HG03521 (cell line): ENCODE results near the gene HPSE2.

ENCODE experiments used
- ATAC-seq: cut with Tn5 transposase; IDR thresholded peaks from one replicate; pipeline ENCODE4 v1.9.1; 2021; ENCODE audit warnings: mild to moderate bottlenecking, moderate library complexity; ENCODE audit not compliant: unreplicated experiment

The HPSE2 gene

DNA sequence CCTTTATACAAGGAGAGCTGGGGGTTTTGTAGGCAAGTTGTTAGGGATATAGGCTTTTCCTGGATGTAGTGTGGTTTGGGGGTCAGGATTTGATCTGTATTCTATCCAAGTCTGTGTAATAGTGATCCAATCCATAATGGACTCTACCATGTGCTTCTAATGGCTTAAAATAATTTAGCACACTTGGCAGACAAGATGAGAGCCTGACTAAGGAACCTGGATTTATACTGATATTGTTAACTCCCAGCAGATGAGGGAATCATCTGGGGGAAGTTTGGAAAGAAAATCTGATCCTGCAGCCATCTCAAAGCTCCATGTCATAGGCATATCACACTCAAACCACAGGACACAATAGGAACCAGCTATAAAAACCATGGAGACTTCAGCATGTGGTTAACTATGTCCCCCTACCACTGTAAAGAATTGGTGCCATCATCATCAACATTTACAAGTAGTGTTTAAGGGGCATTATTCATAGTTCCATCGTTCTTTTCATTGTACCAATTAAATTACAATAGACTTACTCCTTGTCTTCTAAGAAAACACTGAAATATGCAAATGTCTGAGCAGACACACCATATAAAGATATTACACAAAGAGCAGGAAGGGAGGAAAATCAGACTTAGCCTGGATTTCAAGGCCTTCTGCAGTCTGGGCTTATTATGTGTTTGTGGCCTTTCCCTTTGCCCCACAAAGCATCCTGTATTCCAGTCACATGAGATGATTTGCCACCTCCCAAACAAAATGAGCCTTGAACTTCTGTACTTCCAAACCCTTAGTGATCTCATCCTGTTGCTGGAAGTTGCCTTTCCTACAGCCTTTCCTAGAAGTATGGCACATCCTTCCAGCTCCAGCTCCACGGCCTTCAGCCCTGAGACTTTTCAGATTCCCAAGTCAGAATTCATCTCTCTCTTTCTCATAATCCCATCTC is 766.4 kb downstream of the HPSE2 start:
- ATAC-seq, result no peak

DNA sequence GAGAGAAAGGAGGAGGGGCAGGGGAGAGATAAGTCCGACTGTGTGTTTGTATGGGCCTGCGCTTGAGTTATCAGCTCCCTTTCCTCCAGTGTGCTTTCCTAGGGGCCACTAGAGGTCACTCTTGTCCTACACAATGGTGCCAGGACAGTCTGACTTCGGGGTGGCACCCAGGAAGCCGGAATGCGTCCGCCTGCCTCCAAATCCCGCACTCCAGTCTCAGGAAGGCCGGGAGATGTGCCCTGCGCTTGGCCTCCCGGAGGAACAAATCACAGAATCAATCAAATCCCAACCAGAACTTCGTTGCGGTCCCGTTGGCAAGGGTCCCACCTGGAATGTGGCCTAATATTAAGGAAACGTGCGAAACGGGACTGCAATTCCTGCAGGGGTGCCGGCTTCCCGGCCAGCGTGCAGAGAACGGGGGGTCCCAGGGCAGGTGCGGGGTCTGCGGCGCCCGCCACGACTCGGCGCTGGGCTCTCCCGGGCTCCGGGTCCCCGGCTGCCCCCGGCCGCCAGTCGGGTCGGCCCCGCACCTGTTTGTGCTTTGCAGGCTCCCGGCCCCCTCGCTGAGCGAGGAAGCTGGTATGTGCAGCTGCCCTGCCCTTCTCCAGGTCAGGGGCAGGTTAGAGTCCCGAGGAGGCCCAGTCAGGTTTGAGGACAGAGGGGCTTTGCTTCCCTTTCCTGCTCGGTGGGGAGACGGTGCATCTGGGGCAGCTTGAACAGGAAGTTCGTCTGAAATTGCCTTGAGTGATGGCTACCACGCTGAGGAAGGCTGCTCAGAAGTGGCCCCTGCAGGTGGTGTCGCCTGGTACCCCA is 767.9 kb downstream of the HPSE2 start:
- ATAC-seq, result peak; percentile 94

DNA sequence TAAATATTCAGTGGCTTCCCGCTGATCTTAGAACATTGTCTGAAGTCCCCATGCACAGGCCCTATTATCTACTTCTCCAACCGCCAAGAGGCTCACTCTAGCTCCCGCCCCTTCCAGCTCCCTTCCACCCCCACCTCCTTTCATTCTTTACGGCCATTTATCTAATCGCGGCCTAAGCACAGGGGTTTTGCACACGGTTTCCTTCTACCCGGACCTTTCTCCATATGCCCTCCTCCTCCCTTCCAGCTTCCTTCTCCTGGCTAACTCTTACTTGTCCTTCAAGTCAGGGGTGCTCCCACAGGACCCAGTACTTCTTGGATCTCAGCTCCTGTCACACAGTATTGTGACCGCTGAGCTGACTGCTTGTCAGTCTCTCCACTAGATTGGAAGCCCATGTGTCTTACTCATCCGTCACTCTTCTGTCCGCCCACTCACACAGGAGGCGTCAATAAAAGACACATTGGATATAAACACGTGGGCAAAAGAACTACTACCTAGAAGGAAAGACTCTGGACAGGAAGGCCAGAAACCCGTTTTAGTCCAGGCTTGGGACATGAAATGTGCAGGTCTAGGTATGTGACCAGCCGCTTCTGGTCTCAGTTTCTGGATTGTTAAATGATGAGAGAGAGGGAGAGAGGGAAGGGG is 768.7 kb downstream of the HPSE2 start:
- ATAC-seq, result no peak

DNA sequence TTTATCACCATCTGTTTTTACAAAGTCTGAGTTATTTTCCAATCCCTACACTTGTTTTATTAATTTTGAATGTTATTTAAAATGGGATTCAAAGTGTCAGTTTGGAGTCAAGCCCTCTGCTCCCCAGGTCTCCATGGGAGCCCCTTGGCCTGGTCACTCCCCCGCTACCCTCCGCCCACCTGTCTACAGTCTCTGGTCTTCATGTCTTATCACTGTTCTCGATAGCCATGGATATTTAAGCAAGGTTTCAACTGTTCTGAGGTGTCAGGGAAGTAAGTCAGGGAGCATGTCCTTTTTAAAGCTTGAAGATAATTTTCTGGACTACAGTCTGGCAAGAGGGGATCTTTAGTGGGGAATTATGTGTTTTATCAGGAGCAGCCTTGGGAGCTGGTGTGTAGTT is 769.8 kb downstream of the HPSE2 start:
- ATAC-seq, result no peak

DNA sequence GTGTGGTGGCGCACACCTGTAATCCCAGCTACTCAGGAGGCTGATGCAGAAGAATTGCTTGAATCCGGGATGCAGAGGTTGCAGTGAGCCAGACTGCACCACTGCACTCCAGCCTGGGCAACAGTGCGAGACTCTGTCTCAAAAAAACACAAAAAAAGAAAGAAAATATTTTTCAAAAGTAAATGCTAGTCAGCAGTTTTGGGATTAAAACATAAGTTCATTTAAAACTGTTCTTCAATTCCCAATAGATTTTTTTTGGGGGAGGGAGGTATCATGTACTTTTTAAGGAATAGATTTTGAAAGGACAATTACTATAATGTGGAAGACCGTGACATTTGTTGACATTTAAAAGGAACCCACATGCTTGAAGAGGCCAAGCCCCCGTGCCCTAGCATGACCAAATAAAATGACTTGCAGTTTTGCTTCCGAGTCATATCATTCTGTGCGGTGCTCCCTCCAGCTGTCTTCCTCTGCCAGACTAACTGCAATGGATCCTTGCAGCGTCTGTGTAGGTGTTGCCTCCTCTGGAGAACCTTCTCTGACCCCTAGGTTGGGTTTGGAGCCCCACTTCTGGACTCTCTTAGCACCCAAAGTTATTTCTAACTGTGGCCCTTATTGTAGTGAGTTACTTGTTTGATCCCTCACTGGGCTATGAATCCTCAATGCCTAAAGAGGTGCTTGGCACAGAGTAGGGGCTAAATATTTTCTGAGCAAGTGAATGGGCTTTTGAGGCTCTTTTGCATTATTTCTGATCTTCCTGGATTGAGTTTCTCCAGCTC is 771.5 kb downstream of the HPSE2 start:
- ATAC-seq, result no peak

DNA sequence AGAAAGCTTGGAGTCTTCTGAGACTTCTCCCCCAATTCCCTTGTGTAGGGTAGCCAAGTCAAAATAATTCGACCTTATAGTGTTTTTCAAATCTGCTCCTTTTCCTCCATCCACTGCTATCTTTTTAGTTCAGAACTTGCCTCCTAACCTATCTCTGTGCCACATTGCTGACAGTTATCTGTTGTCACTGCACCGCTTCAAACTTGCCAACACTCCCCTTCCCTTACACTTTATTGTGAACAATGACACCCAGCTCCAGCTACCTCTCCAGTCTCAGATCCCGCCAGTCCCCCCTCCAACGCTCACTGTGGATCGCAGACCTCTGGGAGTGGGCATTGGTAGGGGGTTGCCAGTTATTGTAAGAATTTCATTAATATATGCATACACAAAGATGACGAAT is 772.6 kb downstream of the HPSE2 start:
- no peak for ATAC-seq

DNA sequence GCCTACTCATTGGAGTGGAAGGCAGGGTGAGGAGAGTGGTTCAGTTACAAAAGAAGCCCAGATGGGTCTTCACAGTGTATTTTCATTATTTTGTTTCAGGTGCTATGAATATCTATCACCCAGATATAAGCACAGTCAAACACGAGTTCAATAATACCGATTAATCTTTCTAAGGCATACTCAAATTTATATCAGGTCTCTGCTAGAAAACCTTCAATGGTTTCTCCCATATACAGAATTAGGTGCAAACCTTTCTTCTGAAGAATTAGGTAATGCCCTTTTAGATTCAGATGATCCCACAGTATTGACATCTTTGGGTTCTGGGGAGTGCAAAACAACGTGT is 774.2 kb downstream of the HPSE2 start:
- no peak for ATAC-seq

DNA sequence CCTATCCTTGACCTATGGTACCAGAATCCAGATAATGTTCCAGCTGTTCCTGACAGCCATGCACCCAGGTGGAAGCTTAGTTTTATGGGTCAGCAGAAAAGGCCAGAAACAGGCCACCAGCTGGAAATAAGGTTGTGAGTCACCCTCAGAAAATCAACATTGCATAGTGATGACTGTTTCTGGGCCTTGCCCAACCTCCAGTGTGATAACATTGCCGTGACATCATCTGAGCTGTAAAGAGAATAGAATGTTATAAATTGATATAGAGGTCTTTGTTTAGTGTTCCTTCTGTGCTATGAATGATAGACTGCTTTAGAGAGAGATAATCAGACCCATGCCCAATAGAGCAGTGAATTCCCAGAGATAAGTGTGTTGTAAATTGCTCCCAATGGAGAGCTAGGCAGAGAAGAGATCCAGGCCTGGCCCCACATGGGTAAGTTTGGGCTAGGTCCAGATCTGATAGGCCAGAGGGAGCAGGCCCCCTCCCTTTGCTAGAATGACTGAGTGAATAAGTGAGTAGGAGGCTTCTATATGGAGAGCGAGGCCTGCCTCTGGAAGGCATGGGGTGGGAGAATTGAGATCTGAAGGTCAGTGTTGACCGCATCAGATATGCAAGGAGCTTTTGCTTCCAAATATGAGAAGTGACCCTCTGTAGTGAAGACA is 774.7 kb downstream of the HPSE2 start:
- no peak for ATAC-seq

DNA sequence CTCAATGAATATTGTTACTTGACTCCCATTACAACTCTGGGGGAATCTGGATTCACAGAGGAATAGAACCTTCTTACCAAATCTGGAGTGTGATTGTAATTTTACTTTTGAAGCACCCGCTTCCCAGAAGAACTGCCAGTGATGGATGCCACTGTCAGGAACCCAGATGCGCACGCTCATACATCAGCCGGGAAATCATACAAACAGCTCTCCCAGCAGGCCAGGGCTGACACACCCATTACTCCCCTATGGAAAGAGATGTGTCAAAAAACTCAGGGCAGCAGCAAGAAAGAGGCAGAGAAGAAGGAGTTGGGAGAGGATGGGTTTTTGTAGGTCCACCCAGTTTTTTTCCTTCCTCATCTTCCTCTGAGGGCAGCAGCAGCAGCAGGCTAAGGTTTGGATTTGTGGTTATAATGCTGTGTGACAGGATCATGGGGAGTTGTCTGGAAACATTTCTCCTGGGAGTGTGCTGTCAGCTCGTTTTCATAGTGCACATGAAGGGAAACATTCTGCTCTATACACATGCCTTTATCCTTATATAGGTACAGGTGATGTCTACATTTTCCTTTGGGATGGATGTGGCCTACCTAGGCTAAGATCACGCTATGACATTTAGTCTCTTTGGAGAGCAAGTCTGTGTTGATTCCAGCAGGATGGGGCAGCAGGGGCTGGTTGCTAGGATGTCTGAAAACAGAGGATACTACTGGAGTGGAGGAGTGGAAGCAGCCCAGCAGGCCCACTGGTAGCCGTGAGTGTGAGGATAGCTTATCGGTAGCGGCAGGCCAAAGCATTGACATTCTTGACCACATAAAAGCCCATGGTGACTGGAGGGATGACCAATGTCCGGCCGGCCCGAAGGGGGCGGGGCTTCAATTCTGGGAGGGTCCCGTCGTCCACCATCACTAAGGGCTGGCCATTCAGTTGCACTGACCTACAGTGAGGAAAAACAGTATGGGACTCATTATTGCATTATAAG is 776.6 kb downstream of the HPSE2 start:
- ATAC-seq, result no peak

DNA sequence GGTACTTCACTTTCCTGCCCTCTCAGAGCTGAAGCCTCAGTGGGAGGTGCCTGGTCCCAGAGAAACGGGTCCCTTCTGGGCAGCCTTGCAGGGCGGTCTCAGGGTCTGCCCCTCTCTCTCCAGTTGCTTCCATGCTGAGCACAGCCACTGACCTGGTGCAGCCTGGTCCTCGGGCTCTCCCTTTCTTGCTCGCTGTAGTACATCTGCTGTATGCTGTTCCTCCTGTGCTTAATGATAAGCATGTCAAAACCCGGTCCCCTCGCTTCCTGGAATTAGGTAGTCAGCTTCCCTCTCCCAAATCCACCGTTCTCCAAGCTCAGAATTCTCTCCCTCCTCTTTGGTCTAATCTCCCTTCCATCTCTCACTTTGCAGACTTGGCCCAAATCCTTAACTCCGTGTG is 777.9 kb downstream of the HPSE2 start:
- no peak for ATAC-seq

DNA sequence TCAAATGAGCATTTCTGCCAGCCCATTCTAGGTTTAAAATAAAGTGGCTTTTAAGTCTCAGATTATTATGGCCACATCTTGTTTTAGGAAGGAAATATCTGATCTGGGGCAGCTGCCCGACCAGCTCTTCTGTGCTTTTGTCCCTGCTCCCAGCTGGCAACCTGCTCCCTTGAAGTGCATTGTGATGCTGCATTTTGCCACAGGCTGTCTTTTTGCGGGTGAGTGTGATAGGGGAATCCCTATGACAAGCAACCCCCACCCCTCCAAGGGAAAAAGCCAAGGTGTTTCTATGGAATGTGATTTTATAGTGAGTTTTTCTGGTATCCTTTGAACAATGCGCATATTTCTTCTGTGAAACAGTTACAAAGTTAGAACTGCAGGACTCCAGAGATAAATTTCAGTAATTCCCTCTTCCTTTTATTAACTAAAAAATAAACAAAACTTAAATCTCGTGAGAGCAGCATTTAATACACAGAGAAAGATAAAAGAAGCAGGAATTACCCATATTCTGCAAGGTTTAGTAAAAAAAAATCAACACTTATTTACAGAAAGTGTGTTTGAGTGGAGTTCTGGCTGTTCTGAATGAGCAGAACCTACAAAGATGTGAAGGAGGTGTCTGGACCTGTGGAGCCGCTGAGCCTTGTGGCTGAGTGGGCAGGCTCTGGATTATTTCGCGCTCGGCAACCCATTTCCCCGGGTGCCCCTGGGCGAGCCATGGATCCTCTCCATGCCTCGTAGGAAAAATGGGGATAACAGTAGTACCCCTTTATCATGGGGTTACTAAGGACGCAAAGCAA is 778.8 kb downstream of the HPSE2 start:
- no peak for ATAC-seq

DNA sequence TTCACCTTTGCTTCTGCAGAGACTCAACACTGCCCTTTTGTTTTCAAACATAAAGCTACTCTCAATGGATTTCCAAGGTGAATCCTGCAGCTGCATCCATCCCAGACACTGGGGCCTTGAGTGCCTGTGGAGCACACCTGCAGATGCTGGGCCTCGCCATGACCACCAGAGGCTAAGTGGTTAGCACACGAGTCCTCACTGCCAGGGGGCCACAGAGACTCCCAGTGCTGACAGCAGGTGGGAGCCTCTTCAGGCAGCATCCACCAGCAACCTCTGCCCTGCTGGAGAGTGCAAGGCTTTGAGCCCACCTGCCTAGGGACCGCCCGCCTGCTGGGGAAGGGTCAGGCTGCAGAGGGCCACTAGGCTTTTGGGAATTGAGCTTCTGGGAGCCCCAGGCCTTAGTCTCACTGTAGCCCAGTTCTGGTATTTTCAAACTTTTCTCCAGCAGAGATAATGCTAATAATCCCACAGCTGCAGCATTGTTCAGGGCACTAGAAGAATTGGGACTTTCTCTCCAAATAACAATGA is 779.5 kb downstream of the HPSE2 start:
- ATAC-seq, result no peak

DNA sequence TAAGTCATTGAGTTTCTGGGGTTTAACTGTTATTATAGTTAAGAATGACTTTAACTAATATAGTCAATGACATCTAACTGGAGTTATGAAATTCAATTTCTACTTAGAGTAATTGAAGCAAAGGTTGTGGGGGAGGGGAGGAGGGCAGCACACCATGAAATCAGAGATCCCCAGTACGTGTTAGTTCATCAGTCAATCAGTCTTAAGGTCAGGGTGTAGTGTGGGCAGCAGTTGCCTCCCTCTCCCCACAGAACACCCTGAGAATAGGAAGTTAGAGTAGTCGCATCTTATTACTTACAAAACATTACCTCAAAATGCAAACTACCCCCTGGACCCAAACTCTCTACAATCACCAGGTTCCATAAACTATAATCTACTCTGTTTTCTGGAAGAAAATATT is 781.9 kb downstream of the HPSE2 start:
- ATAC-seq, result no peak

DNA sequence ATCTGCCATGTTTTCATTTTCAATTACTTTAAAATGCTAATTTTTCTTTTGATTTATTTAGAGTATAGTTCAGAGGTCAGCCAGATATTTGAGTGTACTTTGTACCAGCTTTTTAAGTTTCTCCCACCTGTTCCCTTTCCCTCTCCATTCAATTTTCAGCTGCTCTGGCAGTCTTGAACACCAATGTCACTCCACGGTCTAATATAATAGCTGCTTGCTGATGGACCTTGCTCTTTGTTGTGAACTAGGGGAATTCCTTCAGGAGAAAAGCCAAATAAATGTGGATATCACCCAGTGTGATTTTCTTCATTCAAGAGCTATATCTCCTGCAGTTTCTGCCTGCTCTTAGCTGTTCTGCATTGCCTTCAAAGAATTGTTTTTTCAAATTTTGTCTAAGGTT is 785.0 kb downstream of the HPSE2 start:
- no peak for ATAC-seq

DNA sequence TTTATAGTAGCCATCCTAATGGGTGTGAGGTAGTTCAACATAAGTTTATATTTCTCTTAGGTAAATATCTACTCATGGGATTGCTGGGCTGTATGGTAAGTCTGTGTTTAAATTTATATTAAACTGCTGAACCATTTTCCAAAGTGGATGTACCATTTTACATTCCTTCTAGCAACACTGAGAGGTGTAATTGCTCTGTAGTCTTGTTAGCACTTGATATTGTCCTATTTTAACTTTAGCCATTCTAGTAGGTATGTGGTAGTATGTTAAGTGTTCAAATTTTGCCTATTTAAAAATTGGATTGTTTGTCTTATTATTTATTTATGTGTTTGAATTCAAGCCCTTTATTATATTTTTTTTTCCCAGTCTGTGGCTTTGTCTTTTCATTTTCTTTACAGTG is 786.4 kb downstream of the HPSE2 start:
- ATAC-seq, result no peak

DNA sequence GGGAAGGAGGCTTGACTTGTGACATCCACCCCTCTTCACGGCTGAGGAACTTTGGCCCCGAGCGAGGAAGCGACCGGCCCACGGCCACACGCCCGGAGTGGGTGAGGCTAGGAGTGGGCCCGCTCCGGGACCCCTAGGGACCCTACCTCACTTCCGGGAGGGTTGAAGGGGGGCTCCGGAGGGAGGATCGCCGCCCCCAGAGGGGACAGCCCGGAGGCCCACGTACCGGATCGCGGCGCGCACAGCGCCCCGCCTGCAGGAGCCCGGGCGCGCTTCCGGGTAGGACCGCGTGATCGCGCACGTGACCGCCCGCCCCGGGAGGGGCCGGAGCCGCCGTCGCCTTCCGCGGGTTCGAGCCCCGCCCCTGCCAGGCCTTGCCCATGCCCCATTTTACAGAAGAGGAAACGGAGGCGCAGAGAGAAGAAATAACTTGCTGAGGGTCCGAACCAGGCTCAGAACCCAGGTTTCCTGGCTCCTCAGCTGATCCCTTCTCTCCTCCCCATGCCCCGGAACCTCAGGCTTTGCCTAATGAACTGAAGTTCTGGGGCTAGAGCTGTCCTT is 788.9 kb downstream of the HPSE2 start, which contains the start of gene HPS1:
Gene HPS1, minus strand, starts transcription at position 275 of the 561 bp plus-strand sequence. CDS start 3,695 bp downstream, outside the sequence.
- ATAC-seq, result peak; percentile 87

DNA sequence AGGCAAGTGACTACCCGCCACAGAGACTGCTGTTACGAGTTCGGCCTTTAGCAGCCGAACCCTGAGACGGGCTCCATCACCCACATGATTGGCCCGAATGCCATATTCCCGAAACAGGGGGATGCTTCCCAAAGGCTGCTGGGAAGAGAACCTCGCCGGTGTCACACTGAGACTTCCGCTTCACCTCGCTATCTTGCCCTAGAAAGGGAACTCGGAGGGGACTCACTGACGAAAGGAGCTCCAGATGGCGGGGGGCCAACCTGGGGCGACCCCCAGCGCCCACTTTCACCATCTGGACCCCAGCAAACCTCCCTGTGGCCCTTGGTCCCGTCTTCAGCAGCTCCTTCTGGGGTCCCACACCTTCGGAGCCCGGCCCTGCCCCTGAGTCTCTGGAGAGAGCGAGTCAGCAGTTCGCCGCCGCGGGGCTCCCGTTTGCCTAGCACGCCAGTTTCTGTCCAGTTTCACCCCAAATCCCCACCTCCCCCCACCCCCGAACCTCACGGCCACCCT is 789.4 kb downstream of the HPSE2 start:
- peak; percentile 14 for ATAC-seq
